OCI-LY7 (cell line): ENCODE measurements around the gene DNASE2.

Experiments
- CTCF ChIP-seq: fragments of 200-600 bp; sonication (generic); conservative IDR thresholded peaks from 2 replicates; pipeline ENCODE4 v1.5.1; 2014; ENCODE audit warnings: mild to moderate bottlenecking, antibody characterized with exemption, low read length, moderate library complexity, mixed read lengths
- EZH2phosphoT487 ChIP-seq: fragments of 200-600 bp; sonication (generic); IDR thresholded peaks from 2 replicates; pipeline ENCODE4 v1.6.1; 2018; ENCODE audit warnings: low read depth, borderline replicate concordance, mild to moderate bottlenecking, mixed run types, antibody characterized with exemption, low read length, moderate library complexity, mixed read lengths

GRCh38 chr19:12828494-12828893 is 52.8 kb downstream of the DNASE2 start:
- TF ChIP-seq CTCF (no peak), EZH2phosphoT487 (no peak)
